ENCODE data around the gene HDAC5. TPM values are rescaled to one million over a fixed set of nuclear protein-coding genes. Genes with fewer than 3 reads are reported as not detected.
A peak's percentile ranks its signal among the peaks of the same experiment; 100 is the strongest.

The HDAC5 gene
- total RNA-seq = 10 to 100 TPM; 66.5 to 79.3 (median 75.4) TPM

GRCh38 chr17:44123356-44124117 is at the start of gene HDAC5:
Gene HDAC5 (minus strand): TSS chr17:44123641. CDS start chr17:44117515, 6,126 bp downstream.
- Histone ChIP-seq H3K4me3 (peak within 1 kb of the TSS; percentile 93 to 99 (median 94)), H3K27ac (peak within 1 kb of the TSS; percentile 96 to 97), H3K27me3 (no peaks in the 10 kb centered on the region), H3K36me3 (no peaks in the 10 kb centered on the region), H3K9me3 (no peaks in the 10 kb centered on the region), H3K4me1 (peaks cover 11 to 32% of the 10 kb centered on the region in 2 donors)
- TF ChIP-seq CTCF (IDR thresholded peaks at IDR 0.05) = peak; percentile 52 to 58 (median 52)
- TF ChIP-seq POLR2A (IDR thresholded peaks at IDR 0.05) = peak; percentile 25
- peak; percentile 73 to 78 (median 75) for TF ChIP-seq POLR2AphosphoS5 (IDR thresholded peaks at IDR 0.05)
- intact Hi-C loops (cut with DNase I; ENCODE audit: low total_unique reads) = no loop called here
- DNase-seq (ENCODE audit: low spot score in 2 of 2) = peak; percentile 95 to 96

GRCh38 chr17:44171931-44172455 is 48.6 kb upstream of the HDAC5 start:
- TF ChIP-seq CTCF (IDR thresholded peaks at IDR 0.05) (no peak), POLR2AphosphoS5 (IDR thresholded peaks at IDR 0.05) (no peak), POLR2A (IDR thresholded peaks at IDR 0.05) (no peak)
- H3K36me3 ChIP-seq = no peaks in the 10 kb centered on the region
- DNase-seq (ENCODE audit: low spot score in 2 of 2) = no peak
- H3K27me3 ChIP-seq = no peaks in the 10 kb centered on the region
- intact Hi-C loops (cut with DNase I; ENCODE audit: low total_unique reads) = no loop called here
- H3K9me3 ChIP-seq = no peaks in the 10 kb centered on the region
- H3K4me3 ChIP-seq = no peak overlapping the region
- H3K4me1 ChIP-seq = no peaks in the 10 kb centered on the region
- no peak overlapping the region for H3K27ac ChIP-seq

DNA sequence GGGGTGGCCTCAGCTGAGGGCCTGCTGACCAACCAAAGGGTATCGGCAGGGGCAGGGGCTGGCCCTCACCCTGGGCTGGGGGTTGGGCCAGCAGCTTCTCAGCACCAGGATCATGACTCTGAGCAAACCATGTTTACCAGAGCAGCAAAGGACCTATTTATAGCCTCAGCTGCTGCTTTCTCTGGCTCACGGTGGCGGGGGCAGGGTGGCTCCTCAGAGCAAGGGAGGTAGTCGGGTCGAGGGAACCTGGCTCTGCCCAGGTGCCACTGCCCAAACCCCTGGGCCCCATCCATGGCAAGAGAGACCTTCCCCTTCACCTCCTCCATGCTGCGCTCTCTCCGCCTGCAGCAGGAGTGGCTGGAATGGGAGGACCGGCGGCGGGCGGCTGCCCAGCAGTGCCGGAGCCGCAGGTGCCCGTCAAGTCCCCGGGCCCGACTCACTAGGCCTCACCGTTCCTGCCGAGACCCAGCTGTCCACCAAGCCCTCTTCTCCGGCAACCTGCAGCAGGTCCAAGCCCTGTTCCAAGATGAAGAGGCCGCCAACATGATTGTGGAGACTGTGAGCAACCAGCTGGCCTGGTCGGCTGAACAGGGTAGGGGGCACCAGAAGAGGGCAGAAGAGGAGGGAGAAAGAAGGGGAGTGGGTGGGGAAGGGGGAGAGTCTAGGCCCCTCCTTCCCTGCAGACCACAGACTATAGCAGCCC is 47.2 kb upstream of the HDAC5 start, which contains the start of gene ASB16:
Gene ASB16 (plus strand): TSS at position 206 of the 703 bp plus-strand sequence. CDS start 86 bp downstream, at position 292.
- no peaks in the 10 kb centered on the region for H3K27me3 ChIP-seq
- H3K4me3 ChIP-seq = peak within 1 kb of the TSS in 1 of 3 donors; percentile 7
- H3K9me3 ChIP-seq = no peaks in the 10 kb centered on the region
- intact Hi-C loops (cut with DNase I; ENCODE audit: low total_unique reads) = no loop called here
- no peak for DNase-seq (ENCODE audit: low spot score in 2 of 2)
- TF ChIP-seq CTCF (IDR thresholded peaks at IDR 0.05) (no peak), POLR2A (IDR thresholded peaks at IDR 0.05) (no peak), POLR2AphosphoS5 (IDR thresholded peaks at IDR 0.05) (no peak)
- H3K4me1 ChIP-seq = no peaks in the 10 kb centered on the region
- no peak within 1 kb of the TSS for H3K27ac ChIP-seq
- no peaks in the 10 kb centered on the region for H3K36me3 ChIP-seq

- Histone ChIP-seq H3K27ac (no peak overlapping the region), H3K4me3 (no peak overlapping the region), H3K36me3 (no peaks in the 10 kb centered on the region), H3K27me3 (no peaks in the 10 kb centered on the region), H3K4me1 (no peaks in the 10 kb centered on the region), H3K9me3 (no peaks in the 10 kb centered on the region)
- no peak for DNase-seq (ENCODE audit: low spot score in 2 of 2)
- TF ChIP-seq POLR2A (IDR thresholded peaks at IDR 0.05) (no peak), CTCF (IDR thresholded peaks at IDR 0.05) (no peak), POLR2AphosphoS5 (IDR thresholded peaks at IDR 0.05) (no peak)
- intact Hi-C loops (cut with DNase I; ENCODE audit: low total_unique reads) = no loop called here
Measured at GRCh38 chr17:44170135-44170498, 46.7 kb upstream of the HDAC5 start.

Measured in breast epithelium (tissue), 4 donors.